SW 1271 (cell line): ENCODE results near the gene FBXW8.

Source experiments
- DNase-seq, 2 experiments: peaks; one replicate each; lab custom pipeline; 2025; lab: John Stamatoyannopoulos, UW

Gene FBXW8

GRCh38 chr12:116885491-116885890 lies 25.3 kb upstream of the FBXW8 start:
- peak in 1 of 2 experiments; percentile 6 for DNase-seq

- DNase-seq: no peak
Measured at GRCh38 chr12:116887244-116887643, 23.5 kb upstream of the FBXW8 start.

DNA sequence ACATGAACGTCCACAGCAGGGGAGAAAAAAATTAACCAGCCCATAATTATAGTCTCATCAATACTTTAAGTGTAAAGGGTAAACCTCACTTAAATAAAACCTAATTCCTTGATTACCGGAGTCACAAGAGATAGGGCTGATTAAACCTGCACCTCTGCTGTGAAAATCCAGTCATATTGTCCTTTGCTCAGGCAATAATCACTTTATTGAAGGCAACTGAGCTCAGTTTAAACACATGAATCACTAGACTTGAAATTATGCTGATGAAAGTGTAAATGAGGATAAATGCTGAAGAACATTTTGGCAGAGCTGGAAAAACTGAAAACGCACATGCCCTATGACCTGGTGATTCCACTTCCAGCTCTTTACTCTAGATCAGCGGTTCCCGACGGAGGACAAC lies 22.9 kb upstream of the FBXW8 start:
- DNase-seq: no peak

DNA sequence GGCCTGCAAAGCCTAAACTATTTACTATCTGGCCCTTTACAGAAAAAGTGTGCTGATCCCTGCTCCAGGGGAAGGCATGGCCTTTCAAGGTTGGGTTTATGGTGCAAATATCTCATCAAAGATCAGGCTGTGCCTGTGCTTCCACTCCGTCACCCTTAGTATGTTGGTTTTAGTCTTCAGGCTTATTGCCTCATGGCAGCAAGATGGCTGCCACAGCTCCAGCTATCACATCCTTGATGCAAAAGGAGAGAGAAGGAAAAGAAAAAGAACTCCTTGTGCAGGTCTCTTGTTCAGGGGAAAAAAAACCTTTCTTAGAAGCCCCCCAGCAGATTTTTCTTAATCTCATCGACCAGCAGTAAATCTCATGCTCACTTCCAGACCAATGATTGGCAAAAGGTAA lies 20.4 kb upstream of the FBXW8 start:
- no peak for DNase-seq

GRCh38 chr12:116891019-116891418 lies 19.7 kb upstream of the FBXW8 start:
- DNase-seq: no peak

GRCh38 chr12:116892349-116893140 lies 18.2 kb upstream of the FBXW8 start:
- peak in 1 of 2 experiments; percentile 23 for DNase-seq

GRCh38 chr12:116894913-116895312 lies 15.8 kb upstream of the FBXW8 start:
- no peak for DNase-seq

DNA sequence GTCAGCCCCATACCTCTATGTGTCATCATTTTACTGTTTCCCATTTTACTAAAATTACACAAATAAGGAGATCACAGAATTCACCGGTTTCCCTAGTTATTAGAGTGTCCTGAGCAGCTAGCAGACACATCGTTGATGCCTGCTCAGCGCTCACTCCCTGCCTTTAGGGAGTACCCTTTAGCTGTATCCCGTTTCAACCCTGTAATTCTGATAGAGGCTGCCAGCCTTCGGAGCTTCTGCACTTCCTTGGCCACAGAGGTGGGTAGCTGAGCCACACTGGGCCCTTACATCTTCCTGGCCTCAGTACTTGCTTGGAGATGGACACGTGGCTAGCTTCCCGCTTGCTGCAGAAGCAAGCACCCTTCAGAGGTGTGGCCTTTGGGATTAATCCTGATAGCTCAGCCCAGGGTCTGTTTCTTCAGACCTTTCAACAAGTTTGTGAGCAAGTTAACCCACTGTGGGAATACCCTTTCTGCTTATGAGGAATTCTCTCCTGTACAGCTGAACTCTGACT lies 14.3 kb upstream of the FBXW8 start:
- no peak for DNase-seq

- DNase-seq: no peak
Measured at GRCh38 chr12:116897476-116897875, 13.3 kb upstream of the FBXW8 start.

- no peak for DNase-seq
Measured at GRCh38 chr12:116898669-116899068, 12.1 kb upstream of the FBXW8 start.

DNA sequence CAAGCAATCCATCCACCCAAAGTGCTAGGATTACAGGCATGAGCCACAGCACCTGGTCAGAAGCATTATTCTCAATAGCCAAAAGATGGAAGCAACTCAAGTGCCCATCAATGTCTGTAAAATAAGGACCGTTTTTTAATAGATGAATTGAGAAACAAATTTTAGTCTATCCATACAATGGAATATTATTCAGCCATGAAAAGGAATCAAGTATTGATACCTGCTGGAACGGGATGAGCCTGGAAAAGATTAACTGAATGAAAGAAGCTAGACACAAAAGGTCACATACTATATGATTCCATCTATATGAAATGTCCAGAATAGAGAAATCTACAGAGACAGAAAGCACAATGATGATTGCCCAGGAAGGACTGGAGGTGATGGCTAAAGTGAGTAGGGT lies 9.1 kb upstream of the FBXW8 start:
- DNase-seq: no peak

DNA sequence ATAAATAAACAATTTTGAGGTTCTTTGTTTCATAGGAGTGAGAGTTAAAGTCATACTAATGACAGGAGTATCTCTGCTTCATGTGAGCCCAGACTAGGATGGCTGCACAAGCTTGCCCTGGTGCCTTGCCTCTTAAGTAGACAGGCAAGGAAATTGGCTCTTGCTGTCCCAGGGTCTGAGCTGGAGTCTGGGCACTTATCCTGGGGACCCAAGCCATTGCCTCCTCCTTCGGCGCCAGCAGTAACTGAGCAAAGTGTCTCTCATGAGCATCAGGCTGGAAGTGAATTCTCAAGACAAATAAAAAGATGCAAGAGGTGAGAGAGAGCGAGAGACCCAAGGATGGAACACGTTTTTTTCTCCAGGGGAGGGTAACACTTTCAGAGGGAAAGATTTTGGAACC lies 6.9 kb upstream of the FBXW8 start:
- DNase-seq: no peak

- DNase-seq: no peak
Measured at GRCh38 chr12:116906285-116906684, 4.5 kb upstream of the FBXW8 start.

DNA sequence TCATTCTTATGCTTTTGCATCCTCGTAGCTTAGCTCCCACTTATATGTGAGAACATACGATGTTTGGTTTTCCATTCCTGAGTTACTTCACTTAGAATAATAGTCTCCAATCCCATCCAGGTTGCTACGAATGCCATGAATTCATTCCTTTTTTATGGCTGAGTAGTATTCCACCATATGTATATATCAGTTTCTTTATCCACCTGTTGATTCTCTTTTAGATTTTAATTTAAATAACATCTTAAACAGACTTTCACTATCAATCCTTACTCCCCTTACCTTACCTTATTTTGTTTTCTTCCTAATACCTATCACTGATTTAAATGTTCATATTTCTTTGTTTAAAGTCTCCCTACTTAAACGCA lies 488 bp upstream of the FBXW8 start:
- DNase-seq: no peak

DNA sequence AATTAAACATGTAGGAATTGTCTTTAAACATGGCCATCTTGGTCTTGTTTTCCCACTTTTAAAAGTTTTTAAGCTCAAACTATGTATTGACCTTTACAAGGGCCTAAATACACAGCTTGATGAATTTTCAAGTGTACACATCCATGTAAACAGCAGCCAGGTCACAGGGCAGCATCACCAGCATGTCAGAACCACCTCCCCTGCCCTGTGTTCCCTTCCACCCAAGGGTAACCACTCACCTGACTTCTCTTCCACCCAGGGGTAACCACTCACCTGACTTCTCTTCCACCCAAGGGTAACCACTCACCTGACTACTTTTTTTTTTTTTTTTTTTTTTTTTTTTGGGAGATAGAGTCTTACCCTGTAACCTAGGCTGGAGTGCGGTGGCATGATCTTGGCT lies 4.6 kb downstream of the FBXW8 start:
- no peak for DNase-seq

- peak in 1 of 2 experiments; percentile 33 for DNase-seq
Measured at GRCh38 chr12:116916122-116916521, 5.4 kb downstream of the FBXW8 start.

- DNase-seq: peak in 1 of 2 experiments; percentile 51
Measured at GRCh38 chr12:116916714-116917114, 6.0 kb downstream of the FBXW8 start.

DNA sequence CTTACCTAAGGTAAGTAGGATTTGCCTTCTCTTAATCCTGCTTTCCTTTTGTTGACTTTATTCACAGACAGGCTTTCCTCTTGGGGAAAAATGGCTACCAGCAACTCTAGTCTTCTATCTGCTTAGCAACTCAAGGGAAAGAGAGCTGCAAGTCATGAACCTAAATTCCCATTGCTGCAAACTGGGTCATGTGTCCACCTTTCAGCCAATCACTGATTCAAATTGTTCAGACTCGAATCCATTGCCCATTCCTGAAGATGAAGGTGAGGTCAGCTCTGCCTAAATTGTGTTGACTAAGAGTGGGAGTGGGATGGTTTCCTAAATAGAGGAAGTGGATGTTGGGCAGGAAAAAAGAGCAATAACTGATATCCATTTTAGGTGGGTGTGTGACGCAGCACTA lies 7.7 kb downstream of the FBXW8 start:
- DNase-seq: no peak

GRCh38 chr12:116919247-116919661 lies 8.5 kb downstream of the FBXW8 start:
- no peak for DNase-seq

- no peak for DNase-seq
Measured at GRCh38 chr12:116919706-116920485, 9.1 kb downstream of the FBXW8 start.

DNA sequence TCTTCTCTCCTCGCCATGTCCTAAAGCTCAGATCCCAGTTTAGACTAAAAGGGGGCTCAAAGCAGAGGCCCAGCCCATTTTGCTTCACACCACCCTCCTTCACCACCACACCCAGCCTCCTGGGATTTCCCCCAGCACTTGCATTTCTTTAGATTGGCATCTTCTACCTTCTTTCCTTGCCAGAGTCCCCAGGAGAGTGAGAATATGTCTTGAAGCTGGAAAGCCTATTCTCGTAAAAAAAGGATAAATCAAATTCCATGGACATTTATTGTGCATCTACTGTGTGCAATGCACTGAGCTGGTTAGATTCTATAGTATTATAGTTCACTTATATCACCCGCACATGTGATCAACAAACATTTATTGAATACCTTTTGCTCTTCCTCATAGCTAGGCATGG lies 10.2 kb downstream of the FBXW8 start:
- DNase-seq: no peak

DNA sequence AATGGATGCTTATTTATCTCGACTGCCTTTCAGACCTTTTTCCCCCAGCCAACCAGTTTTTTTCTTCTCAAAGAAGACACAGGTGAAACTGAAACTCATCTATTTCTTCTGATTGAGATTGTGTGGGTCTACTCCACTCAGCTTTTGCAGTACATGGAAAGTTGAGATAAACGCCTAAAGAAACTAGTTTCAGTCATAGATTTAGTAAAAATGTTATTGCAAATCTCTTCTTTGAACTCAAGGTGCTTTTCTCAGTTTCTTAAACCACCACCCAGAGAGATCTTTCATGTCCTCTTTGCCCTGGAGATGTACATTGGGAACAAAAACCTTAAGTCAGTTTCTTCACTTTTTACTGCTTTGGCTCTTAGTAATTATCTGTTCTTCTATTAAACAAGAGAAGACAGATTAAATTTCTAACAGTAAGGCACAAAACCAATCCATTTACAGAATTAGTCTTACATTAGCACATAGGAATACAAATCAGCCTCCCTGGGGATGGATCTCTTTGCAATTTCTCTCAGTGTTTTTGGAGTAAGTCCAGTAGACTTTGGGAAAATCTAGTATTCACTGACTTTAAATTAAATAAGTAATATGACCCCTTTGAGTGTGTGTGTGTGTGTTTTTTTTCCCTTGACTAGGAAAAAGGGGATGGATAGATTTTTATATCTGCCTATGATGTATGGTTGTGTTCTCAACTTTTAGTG lies 11.6 kb downstream of the FBXW8 start:
- no peak for DNase-seq
